Pancreas (tissue), 10 donors: Measurements from ENCODE around the gene CNR2. TPM values are rescaled to one million over a fixed set of nuclear protein-coding genes. Genes with fewer than 3 reads are reported as not detected.

Experiments used
- ATAC-seq, 4 donors: fragments of 200-7000 bp; cut with Tn5 transposase; one replicate each; pipeline versions ENCODE4 v1.8.0 to v1.9.1; 2020; ENCODE audit warnings: mild to moderate bottlenecking in 4 of 4, moderate library complexity in 4 of 4
- DNase-seq, 6 donors: peaks; one replicate each; pipeline ENCODE4 v3.0.0-alpha.2; 2020
- FAIRE-seq: peaks from 2 replicates; lab custom pipeline; 2012; peaks lifted over from hg19 to GRCh38; lab: Jason Lieb, UNC
- H3K27ac ChIP-seq, 4 donors: fragments of 200-600 bp; sonication (generic); 1 replicate in 3 of 4; 2 replicates in 1 of 4; pipeline versions ENCODE4 v1.5.0 to v1.8.0; 2020
- H3K27me3 ChIP-seq, 4 donors: fragments of 200-600 bp; one replicate each; pipeline ENCODE4 v1.8.0; 2021
- H3K36me3 ChIP-seq, 3 donors: fragments of 200-600 bp; sonication (generic) in 1 of 3; one replicate each; pipeline versions ENCODE4 v1.5.0 to v1.8.0; 2020 to 2021
- H3K4me1 ChIP-seq, 3 donors: fragments of 200-600 bp; one replicate each; pipeline ENCODE4 v1.8.0; 2021
- H3K4me3 ChIP-seq, 4 donors: fragments of 200-600 bp; sonication (generic) in 2 of 4; one replicate each; pipeline versions ENCODE4 v1.5.0 to v1.8.0; 2020 to 2021
- H3K9me3 ChIP-seq, 4 donors: fragments of 200-600 bp; one replicate each; pipeline ENCODE4 v1.8.0; 2021
- CTCF ChIP-seq, 4 donors: fragments of 200-600 bp; sonication (generic) in 3 of 4; IDR thresholded peaks; one replicate each; pipeline versions ENCODE4 v1.5.0 to v1.8.0; 2021; ENCODE audit warnings: antibody characterized with exemption in 4 of 4
- WGBS, 2 donors: extraction: QIAGEN DNeasy Blood & Tissue Kit; methylation state at CpG; one replicate each; pipeline ENCODE4 v1.1.7; 2013; 5-methylcytosine and 5-hydroxymethylcytosine counted together
- intact Hi-C, 3 donors: fragments of 100-400 bp; cut with DNase I; formaldehyde crosslinking; loops; one replicate each; pipeline versions ENCODE4 v1.11.1 to v1.14.2; 2022
- polyA plus RNA-seq, 2 donors: library from polyadenylated mRNA; stranded (reverse); fragments of 200-250 nt; gene quantifications; one replicate each; pipeline ENCODE4 v1.2.3, GENCODE V29; 2013
- total RNA-seq, 6 donors: library from RNA; stranded (reverse); fragmentation: NEBNext Ultra II Directional in 4 of 6; extraction: Animal tissue kit (Norgen Biotek cat#: 25700) in 4 of 6; gene quantifications; one replicate each; pipeline versions ENCODE4 v1.2.1 to v1.2.4, GENCODE V29; 2021 to 2023
- donor health status: healthy with polysubstance abuse.
- donor health status: DM: no; HTN: no; CAD: no; lungs with moderate emphysema.
- donor health status: DM: no; HTN: no; CAD: no.
- donor health status: control.
- donor health status: control.
- donor health status: Bipolar disorder and iron deficiency.
- donor health status: DM: yes; HTN: yes; CAD: no.
- donor health status: DM: no; HTN: no; CAD: no.
- donor health status: DM: no; HTN: no; CAD: no.
- donor health status: DM: yes; HTN: yes; CAD: no.

CNR2 gene
- total and polyA plus RNA-seq, 8 donors = not detected

DNA sequence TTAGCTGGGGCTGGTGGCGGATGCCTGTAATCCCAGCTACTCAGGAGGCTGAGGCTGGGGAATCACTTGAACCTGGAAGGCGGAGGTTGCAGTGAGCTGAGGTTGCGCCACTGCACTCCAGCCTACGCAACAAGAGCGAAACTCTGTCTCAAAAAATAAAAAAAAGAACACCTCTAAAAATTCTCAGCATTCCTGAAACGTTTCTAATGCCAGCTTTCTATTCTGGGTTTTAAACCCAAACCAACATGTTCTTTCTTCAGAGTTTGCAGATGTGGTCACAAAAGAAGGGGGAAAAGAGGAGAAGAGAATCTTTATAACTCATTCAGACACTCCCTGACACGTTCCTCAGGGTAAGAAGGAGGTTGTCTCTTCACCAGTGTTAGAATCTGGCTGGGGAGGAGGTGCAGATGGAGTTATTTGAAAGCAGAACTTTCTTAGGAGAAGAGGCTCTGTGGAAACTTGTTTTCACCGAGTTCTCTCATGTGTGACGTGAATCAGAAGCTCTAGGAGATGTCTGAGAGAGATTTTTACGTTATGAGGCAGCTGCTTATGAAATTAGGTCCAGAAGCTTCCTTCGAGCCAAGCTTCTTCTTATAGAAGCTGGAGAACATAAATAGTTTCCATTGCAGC is 17.8 kb upstream of the CNR2 start:
- FAIRE-seq (no peak), DNase-seq (no peak), ATAC-seq (no peak)
- intact Hi-C loops = no loop called here
- no peaks in the 10 kb centered on the region for H3K36me3 ChIP-seq
- H3K27me3 ChIP-seq = no peaks in the 10 kb centered on the region
- H3K27ac ChIP-seq = no peak overlapping the region
- H3K4me1 ChIP-seq = no peaks in the 10 kb centered on the region
- no peak for TF ChIP-seq CTCF (IDR thresholded peaks at IDR 0.05)
- no peaks in the 10 kb centered on the region for H3K9me3 ChIP-seq
- WGBS, 2 donors = 65 to 69% methylated on average over 11 of the region's 11 CpGs
- no peak overlapping the region for H3K4me3 ChIP-seq

DNA sequence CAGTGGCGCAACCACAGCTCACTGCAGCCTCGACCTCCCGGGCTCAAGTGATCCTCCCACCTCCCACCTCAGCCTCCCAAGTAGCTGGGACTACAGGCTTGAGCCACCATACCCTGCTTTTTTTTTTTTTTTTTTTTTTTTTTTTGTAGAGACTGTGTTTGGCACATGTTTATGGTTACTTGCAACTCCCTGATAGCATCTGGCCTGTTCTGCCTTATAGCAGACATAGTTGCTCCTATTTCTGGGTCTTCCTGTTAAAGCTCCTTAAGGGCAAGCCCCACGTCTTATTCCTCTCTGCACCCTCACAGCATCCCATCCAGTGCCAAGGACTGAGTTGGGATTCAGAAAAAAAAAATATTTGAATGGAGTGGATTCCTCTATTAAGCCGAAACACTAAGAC is 17.1 kb upstream of the CNR2 start:
- Histone ChIP-seq H3K4me1 (no peaks in the 10 kb centered on the region), H3K9me3 (no peaks in the 10 kb centered on the region), H3K27ac (no peak overlapping the region), H3K4me3 (no peak overlapping the region), H3K36me3 (no peaks in the 10 kb centered on the region), H3K27me3 (no peaks in the 10 kb centered on the region)
- no peak for TF ChIP-seq CTCF (IDR thresholded peaks at IDR 0.05)
- intact Hi-C loops = no loop called here
- ATAC-seq (no peak), FAIRE-seq (no peak), DNase-seq (no peak)
- WGBS, 2 donors = 82 to 92% methylated on average over 5 of the region's 5 CpGs

- FAIRE-seq = no peak
- Histone ChIP-seq H3K27ac (no peak overlapping the region), H3K4me1 (no peaks in the 10 kb centered on the region), H3K27me3 (no peaks in the 10 kb centered on the region), H3K4me3 (no peak overlapping the region), H3K36me3 (no peaks in the 10 kb centered on the region), H3K9me3 (no peaks in the 10 kb centered on the region)
- 86 to 89% methylated on average over 4 of the region's 4 CpGs for WGBS, 2 donors
- DNase-seq = no peak
- TF ChIP-seq CTCF (IDR thresholded peaks at IDR 0.05) = no peak
- intact Hi-C loops = no loop called here
- no peak for ATAC-seq
Observed at GRCh38 chr1:23928789-23929188, 15.6 kb upstream of the CNR2 start.

DNA sequence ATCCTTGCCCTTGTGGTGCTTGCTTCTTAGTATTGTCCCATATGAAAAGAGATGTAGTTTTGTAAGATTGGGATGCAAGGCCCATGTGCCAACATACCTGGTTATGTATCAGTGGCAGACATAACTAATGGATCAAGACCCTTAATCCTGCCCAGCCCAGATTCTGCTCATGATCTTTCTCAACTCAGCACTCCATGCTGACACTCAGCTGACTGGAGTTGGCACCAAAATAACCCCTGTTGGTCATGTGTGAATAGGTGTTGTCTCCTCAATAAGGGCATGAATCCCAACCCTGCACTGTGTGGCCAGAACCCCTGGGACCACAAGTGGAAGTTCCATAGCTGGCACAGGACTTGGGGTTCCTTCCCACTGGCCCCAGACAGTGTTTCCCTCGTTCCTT is 13.9 kb upstream of the CNR2 start:
- Histone ChIP-seq H3K36me3 (no peaks in the 10 kb centered on the region), H3K27ac (no peak overlapping the region), H3K27me3 (no peaks in the 10 kb centered on the region), H3K4me1 (no peaks in the 10 kb centered on the region), H3K4me3 (no peak overlapping the region), H3K9me3 (no peaks in the 10 kb centered on the region)
- no peak for TF ChIP-seq CTCF (IDR thresholded peaks at IDR 0.05)
- FAIRE-seq (no peak), ATAC-seq (no peak), DNase-seq (peak in 1 of 6 donors; percentile 8)
- intact Hi-C loops = no loop called here
- WGBS, 2 donors = 56 to 75% methylated on average over 1 of the region's 1 CpG

GRCh38 chr1:23925279-23925678 is 12.1 kb upstream of the CNR2 start:
- FAIRE-seq = no peak
- Histone ChIP-seq H3K27me3 (no peaks in the 10 kb centered on the region), H3K36me3 (no peaks in the 10 kb centered on the region), H3K27ac (no peak overlapping the region), H3K9me3 (no peaks in the 10 kb centered on the region), H3K4me3 (no peak overlapping the region), H3K4me1 (peaks cover 0 to 8% (median 5%) of the 10 kb centered on the region in 3 donors)
- ATAC-seq = no peak
- WGBS, 2 donors = 80 to 86% methylated on average over 3 of the region's 3 CpGs
- TF ChIP-seq CTCF (IDR thresholded peaks at IDR 0.05) = no peak
- intact Hi-C loops = no loop called here
- no peak for DNase-seq
